ENCODE results near the gene THSD4.
"Not testable (repeated sequence)": the region's sequence is repeated elsewhere in the genome, so short reads cannot be mapped to it uniquely, and the experiment has no call there.

THSD4 gene

DNA sequence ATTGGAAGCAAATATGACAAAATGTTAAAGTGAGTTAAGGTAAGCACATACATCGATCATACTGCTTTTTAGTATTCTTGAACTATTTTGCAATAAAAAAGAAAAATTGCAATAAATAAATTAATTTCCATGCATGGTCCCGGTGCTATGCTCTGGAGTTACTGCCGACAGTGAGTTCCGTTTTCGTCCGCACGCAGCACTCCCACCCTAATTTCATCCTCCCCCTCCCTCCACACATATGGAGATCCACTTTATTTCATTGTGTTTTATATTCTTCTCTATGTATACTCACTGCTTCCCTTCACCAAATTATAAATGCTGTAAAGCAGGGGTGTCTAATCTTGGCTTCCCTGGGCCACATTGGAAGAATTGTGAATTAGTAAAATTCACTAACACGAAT lies 247.3 kb downstream of the THSD4 start:
- no peak for DNase-seq

DNA sequence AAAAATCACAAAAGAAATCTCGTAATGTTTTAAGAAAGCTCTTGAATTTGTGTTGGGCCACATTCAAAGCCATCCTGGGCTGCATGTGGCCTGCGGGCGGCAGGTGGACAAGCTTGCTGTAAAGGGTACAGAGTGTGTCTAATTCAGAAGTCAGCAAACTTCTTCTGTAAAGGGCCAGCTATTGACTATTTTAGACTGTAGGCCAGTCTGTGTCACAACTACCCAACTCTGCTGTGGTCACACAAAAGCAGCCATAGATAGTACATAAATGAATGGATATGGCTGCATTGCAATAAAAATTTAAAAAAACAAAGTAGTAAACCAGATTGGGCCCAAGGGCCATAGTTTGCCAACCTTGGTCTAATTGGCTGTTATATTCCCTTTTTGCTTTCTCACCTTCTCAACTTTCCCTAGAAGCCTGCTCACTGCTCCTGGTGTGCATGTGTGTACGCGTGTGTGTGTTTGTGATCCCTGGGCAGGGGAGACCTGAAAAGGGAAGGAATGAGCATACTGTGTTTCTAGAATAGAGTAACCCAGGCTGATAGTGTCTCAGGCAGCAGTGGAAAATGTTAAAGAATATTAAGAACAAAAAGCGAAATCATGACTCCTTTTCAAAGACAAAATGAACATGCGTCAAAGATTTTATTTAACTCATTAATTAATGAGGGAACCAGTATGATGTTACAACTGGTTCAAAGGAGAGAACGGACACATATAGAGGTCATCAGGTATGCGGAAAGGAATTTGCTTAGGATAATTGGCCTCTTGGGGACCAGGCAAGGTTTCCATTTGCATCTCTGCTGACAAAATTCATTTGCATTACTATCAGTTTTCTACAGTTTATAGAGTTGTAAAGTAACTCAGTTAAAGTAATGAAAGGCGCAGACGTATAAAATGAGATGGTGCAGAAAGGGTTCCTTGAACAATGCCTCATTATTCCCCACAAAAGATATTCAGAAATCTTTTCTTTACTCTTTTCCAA lies 248.0 kb downstream of the THSD4 start:
- DNase-seq, result no peak

DNA sequence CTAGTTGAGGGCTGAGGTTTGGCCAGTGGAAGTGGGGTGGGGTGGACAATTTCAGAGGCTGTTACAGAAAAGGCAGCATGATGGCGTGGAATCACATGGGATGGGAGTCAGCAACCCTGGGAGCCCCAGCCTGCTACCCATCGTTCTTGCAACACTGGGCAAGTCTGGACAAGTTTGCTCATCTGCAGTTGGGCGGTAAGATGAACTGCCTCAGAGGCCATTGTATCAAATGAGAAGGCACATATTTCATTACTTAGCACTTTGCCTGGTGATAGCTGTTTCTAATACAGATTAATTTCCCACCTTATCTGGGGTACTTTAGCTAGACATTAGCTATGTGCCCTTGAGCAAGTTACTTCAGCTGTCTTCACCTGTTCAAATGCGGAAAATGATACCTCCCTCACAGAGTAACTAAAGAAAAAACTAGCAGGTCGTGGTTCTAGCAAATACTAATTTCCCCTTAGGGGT lies 248.9 kb downstream of the THSD4 start:
- no peak for DNase-seq

- DNase-seq, result no peak
Observed at GRCh38 chr15:71366522-71366921, 251.3 kb downstream of the THSD4 start.

GRCh38 chr15:71366926-71367325 lies 251.7 kb downstream of the THSD4 start:
- no peak for DNase-seq

GRCh38 chr15:71367737-71368136 lies 252.5 kb downstream of the THSD4 start:
- DNase-seq, result not testable (repeated sequence)

DNA sequence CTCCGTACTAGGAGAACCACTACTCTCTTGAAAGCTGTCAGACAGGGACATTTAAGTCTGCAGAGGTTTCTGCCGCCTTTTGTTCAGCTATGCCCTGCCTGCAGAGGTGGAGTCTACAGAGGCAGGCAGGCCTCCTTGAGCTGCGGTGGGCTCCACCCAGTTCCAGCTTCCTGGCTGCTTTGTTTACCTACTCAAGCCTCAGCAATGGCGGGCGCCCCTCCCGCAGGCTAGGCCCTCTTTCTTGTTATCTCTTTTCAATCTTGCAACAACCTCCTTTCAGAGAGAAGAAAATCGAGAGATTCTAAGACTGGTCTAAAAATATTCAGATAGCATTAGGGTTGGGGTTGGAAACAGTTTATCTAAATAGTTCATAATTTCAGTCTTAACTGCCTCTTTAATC lies 257.5 kb downstream of the THSD4 start:
- DNase-seq, result not testable (repeated sequence)

DNA sequence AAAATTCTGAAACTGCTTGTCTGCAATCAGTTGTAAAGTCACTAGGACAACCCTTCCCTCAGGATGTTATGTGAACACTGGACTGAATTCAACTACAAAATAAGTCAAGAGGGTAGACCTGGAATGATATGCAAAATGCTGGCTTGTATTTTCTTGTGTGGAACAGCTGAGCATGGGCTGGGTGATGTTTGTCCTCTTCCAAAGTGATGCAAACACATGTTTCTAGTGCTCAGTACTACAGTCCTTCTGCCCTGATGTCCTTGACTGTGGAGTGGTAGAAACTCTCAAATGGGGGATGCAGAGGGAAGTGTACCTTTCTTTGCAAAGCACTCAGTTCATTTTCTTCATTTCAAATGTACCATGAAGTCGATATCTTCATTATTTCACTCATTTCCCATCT lies 258.6 kb downstream of the THSD4 start:
- DNase-seq, result no peak

DNA sequence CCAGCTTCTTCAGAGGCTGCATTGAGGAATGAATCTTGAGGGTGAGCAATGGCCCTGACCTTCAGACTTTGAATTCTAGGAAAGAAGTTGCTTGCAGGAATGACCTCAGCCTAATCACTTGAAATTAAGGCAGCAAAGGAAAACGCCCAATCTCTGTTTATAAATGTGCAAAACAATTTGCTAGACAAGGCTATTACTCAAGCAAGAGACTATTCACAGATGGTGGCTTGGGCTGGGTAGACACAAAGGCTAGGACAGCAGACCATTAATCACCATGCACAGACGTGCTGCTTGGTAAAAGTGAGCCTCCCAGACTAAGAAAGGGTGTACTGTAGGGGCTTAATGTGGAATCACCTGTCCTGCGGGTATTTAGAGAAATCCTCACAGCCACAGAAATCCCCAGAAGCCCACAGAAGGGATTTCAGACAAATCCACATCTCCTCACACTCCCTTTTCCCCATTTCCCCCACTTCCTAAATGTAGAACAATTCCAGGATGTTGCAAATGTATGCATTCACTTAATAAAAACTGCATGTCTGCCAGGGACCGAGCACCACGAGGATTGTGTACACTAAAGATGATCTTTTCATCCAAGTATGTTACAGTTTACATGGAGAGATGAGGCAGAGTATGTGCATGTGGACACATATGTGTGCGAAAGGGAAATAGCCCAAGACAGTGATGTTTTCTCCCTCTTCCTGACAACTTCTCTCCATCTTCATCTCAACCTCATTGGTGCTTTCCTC lies 259.5 kb downstream of the THSD4 start:
- no peak for DNase-seq

DNA sequence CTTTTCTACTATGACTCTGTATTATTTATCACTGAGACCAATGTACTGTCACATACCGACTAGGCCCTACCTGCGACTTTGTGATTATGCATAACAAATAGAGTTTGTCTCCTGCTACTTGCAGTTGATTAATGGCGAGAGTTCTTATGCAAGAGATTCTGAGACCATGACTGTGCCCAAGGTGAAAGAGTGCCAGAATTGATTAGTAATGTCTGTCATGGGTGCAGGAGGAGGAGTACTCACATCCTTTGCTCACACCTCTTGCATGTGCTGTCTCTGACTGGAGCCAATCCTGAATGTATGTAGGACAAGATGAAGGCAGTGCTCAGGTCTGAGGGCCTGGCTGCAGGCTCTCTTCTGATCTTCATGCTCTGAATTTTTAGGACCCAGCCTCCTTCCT lies 260.7 kb downstream of the THSD4 start:
- DNase-seq, result no peak

- no peak for DNase-seq
Observed at GRCh38 chr15:71379893-71380292, 264.6 kb downstream of the THSD4 start.

DNA sequence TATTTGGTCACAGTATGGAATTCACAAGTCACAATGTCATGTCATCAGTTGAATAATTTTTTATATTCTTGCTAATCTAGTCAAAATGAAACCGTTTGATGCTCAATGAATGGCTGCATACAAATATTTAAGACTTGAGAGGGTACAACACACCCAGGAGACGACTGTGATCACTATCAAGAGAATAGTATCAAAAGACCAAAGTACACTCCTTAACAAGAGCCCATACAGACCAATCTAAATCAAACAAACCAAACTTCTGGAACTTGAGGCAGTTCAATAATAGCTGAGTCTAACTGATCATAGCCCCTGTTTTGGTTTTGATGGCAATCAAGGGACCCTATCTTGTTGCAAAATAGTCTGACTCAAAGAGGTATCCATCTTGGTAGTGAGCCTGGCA lies 265.1 kb downstream of the THSD4 start:
- no peak for DNase-seq

DNA sequence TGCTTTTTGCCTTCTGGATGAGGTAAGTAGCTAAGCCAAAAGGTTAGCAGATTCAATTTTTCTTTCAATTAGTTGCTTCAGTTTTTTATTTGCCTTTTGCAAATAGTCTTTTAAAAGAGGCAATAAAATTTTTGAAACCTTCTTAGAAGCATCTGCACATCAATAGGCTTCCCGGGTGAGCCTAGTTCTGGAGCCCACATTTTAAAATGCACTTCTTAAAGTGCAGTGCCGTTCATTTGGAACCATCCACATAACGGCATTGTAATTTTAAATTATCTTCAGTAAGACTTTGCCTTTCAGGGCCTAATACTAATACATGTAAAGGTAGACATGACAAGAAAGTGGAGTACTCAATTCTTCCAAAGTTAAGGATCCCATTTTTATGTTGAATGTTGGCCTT lies 269.2 kb downstream of the THSD4 start:
- DNase-seq, result no peak

DNA sequence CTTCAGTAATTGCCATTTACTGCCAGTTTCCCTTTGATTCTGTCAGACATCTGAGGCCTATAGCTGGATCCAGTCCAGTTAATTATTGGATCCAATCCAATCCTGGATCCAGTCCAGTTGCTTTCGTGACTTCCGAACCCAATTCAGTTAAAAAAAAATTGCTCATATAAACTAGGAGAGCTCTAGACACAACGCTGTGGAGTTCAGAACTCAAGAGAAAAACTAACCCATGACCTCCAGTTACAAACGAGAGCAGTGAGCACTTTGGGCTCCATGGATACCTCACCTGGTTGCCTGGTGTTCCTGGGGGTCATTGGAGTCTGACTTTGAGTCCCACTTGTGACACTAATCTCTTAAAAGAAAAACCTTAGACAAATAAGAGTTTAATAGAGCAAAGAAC lies 269.8 kb downstream of the THSD4 start:
- DNase-seq, result no peak

- DNase-seq, result no peak
Observed at GRCh38 chr15:71385457-71385856, 270.2 kb downstream of the THSD4 start.

DNA sequence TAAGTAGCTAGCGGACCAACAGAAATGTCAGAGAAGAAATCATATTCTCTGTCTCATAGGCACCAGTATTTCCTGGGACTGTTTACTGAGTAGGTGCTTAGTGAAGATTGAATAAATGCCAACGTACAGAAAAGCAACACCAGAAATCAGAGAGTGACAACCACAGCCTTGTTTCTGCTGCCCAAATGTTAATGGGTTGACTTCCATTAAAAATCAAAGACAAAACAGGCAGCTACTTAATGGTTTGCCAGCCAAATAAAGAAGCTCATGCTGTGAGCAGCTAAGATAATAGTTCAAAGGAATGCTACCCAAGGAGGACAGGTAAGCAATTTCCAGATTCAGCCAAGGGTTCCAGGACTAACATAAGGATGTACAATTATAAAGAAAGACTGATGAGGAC lies 270.7 kb downstream of the THSD4 start:
- DNase-seq, result no peak

DNA sequence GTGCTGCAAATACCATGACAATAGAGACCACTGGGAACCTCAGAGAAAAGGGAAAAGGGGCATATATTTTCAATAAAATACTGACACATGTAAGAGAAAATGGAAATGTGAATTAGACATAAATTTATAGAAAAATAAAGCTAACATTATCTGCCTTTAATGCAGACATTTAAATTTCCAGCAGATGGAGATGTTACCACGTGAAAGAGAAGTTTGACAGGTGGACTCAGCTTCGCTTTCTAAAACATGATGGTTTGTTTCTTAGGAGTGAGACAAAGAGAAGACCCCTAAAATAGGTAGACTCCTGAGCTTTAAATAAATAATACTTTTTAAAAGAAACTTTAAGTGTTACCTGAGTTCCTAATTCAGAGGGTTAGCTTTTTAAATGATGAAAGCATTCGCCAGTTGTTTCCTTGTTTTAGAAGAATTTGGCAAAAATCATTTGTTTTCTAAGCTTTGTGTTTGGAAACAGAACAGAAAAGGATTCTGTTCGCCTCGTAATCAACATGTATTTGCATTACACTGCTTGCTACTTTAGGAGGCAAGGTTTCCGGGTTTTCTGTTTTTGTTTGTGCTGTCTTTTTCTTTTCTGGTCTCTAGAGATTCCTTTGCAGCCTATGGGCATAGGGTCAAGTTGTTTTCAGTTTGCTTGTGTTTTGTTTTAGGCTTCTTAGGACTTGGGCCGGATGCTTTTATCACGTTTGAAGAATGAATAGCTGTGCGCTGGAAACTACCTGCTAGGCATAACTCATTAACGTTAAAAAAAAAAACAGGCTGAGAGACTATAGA lies 271.4 kb downstream of the THSD4 start:
- DNase-seq, result no peak

DNA sequence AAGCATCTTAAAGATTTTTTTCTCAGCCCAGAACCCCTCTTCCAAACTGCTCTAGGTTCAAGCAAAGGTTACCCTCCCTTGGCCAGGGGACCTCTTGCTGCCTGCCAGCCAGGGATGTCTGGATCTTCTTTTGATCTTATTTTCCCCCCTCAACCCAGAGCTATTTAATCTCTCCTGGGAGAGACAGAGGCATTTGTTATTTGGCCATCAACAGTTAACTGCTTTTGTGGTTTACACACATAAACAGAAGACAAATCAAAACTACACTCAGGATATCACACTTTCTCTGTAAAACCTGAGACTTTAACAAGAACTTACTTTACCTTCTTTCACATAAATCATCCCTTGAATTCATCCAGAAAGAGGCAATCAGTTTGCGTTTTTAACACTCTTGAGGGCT lies 272.5 kb downstream of the THSD4 start:
- no peak for DNase-seq

GRCh38 chr15:71390096-71390495 lies 274.8 kb downstream of the THSD4 start:
- no peak for DNase-seq

DNA sequence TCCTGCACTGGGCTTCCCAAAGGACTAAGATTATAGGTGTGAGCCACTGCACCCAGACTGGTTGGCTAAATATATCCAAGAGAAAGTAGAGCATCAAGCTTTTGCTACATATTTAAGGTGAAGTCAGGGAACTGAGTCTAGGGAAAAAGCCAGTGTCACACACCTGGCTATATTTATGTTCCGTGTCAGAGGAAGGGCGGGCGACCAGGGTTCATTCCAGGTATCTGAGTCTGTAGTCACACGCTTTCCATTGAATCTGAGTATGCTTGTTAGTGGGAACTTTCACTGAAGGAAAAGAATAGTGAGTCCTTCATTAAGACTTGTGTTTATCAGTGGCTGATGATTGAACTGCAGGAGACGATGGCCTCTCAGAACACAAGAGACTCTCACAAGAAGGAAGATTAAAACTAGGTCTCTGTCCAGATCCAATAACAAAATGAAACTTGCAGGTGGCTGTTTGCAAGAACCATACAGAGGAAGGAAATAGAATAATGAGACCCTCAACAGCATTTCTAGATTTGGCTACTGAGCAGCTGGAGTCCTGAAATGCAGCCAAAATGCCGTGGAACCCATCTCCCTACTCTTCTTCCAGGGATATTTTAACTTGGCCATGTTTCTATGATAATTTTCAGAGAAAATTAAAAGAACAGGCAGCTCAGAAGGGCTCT lies 276.3 kb downstream of the THSD4 start:
- DNase-seq, result no peak

DNA sequence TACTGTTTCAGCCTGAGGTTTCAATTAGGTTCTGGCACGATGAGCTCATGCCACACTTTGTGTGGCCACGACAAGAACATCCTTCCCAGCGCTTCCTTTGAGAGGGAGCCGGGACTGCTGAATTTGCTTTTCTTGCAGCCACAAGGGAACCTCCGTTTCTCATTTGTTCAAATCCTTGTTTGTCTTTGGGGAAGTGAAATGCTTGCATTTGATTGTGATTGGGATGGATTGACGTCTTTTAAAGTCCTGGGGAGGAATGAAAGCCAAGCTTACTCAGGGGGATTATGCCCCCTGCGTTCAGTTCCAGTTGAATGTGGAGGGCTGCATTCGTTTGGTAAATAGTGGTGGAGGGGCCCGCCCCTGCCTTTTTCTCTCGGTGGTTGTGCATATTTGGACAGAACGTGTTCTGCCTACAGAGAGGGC lies 277.6 kb downstream of the THSD4 start:
- no peak for DNase-seq

DNA sequence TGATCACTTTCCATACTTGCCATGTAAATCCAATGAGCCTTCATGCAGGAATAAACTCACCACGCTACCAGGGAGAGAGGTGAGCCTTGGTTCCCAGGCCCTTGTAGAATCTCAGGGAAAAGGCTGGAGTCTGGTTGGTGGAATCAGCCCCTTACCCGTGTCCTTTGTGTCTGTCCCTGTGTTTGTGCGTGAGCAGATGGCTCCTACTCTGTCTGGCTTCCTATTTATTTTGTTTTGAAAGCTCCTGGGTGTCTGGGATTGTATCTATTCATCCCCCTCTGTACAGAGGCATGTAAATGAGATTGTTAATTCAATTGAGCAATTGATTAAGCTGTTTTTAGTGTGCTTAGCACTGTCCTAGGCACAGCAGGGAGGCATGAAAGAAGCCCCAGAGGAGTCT lies 278.1 kb downstream of the THSD4 start:
- DNase-seq, result no peak

Measured in SHP77 (cell line).